Activated naive CD8-positive, alpha-beta T cell (primary cell): ENCODE results near the gene CABP1.
"Not testable (repeated sequence)": the region's sequence is repeated elsewhere in the genome, so short reads cannot be mapped to it uniquely, and the experiment has no call there.

Source experiments
- H3K27ac Mint-ChIP-seq: one replicate; pipeline ENCODE4 v1.8.0; 2021; ENCODE audit warnings: mixed read lengths
- H3K27me3 Mint-ChIP-seq: one replicate; pipeline ENCODE4 v1.8.0; 2021; ENCODE audit warnings: mixed read lengths
- H3K36me3 Mint-ChIP-seq: one replicate; pipeline ENCODE4 v1.8.0; 2021; ENCODE audit warnings: mixed read lengths
- H3K4me1 Mint-ChIP-seq: one replicate; pipeline ENCODE4 v1.8.0; 2021; ENCODE audit warnings: low read depth, mixed read lengths
- H3K4me3 Mint-ChIP-seq: one replicate; pipeline ENCODE4 v1.8.0; 2021; ENCODE audit warnings: mild to moderate bottlenecking, mixed read lengths
- H3K9me3 Mint-ChIP-seq: one replicate; pipeline ENCODE4 v1.8.0; 2021; ENCODE audit warnings: low read depth, mixed read lengths

CABP1 gene

GRCh38 chr12:120639771-120640721, at the start of gene CABP1:
TSS of gene CABP1 (plus strand) at chr12:120640626. CDS start at chr12:120640686, 60 bp downstream.
- H3K27ac Mint-ChIP-seq: no peak within 1 kb of the TSS
- no peaks in the 10 kb centered on the region for H3K36me3 Mint-ChIP-seq
- H3K9me3 Mint-ChIP-seq: no peaks in the 10 kb centered on the region
- peak within 1 kb of the TSS; percentile 81 for H3K4me3 Mint-ChIP-seq
- H3K27me3 Mint-ChIP-seq: peaks cover 25% of the 10 kb centered on the region
- peaks cover 9% of the 10 kb centered on the region for H3K4me1 Mint-ChIP-seq

- no peaks in the 10 kb centered on the region for H3K36me3 Mint-ChIP-seq
- no peaks in the 10 kb centered on the region for H3K9me3 Mint-ChIP-seq
- H3K4me1 Mint-ChIP-seq: no peaks in the 10 kb centered on the region
- H3K27me3 Mint-ChIP-seq: no peaks in the 10 kb centered on the region
- no peak overlapping the region for H3K27ac Mint-ChIP-seq
- H3K4me3 Mint-ChIP-seq: no peak overlapping the region
These were observed 49.6 kb upstream of the CABP1 start for GRCh38 chr12:120590741-120591407.

DNA sequence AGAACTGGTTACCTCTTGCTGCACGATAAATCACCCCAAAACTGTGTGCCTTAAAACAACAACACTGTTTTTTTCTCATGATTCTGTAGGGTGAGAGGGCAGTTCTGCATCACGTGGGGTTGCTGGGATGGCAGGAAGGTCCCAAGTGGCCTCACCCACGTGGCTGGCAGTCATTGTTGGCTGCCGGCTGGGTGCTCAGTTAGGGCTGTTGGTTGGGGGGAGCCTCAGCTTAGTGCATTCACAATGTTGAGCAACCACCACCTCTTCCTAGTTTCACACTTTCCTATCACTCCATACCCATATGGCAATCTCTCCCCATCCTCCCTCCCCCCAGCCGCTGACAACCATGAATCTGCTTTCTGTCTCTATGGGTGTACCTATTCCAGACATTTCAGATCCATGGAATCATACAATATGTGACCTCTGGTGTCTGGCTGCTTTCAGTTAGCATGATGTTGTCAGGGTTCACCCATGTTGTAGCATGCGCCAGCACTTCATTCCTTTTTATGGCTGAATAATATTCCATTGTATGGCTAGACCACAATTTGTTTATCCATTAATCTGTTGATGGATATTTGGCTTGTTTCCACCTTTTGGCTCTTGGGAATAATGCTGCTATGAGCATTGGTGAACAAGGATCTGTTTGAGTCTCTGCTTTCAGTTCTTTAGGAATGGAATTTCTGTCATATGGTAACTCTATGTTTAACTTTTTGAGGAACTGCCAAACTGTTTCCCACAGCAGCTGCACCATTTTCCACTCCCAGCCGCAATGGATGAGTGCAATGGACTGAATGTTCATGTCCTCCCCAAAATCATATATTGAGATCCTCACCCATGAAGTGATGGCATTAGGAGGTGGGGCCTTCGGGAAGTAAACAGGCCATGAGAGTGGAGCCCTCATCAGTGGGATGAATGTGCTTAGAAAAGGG, 48.0 kb upstream of the CABP1 start:
- no peak overlapping the region for H3K4me3 Mint-ChIP-seq
- H3K27me3 Mint-ChIP-seq: no peaks in the 10 kb centered on the region
- no peaks in the 10 kb centered on the region for H3K4me1 Mint-ChIP-seq
- no peak overlapping the region for H3K27ac Mint-ChIP-seq
- H3K36me3 Mint-ChIP-seq: no peaks in the 10 kb centered on the region
- no peaks in the 10 kb centered on the region for H3K9me3 Mint-ChIP-seq

- no peak overlapping the region for H3K27ac Mint-ChIP-seq
- H3K4me1 Mint-ChIP-seq: no peaks in the 10 kb centered on the region
- H3K27me3 Mint-ChIP-seq: no peaks in the 10 kb centered on the region
- H3K4me3 Mint-ChIP-seq: no peak overlapping the region
- H3K36me3 Mint-ChIP-seq: no peaks in the 10 kb centered on the region
- H3K9me3 Mint-ChIP-seq: no peaks in the 10 kb centered on the region
These were observed 43.5 kb upstream of the CABP1 start for GRCh38 chr12:120596901-120597300.

DNA sequence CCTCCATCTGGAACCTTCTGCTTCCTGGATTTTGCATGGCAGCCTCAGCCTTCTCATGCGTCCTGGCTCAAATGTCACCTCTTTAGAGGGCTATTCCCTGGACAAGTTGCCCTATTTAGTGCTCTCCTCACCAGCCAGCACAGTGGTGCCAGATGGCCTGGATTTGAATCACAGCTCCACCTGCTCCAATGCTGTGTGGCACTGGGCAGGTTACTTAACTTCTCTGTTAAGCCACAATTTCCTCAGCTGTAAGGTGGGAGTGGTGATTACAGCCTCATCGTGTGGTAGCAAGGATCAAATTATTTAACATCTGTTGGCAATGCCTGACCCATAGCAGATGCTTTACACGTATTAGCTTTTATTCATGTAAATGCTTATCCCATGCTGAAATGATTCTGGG, 42.6 kb upstream of the CABP1 start:
- Mint-ChIP-seq H3K4me3 (no peak overlapping the region), H3K9me3 (no peaks in the 10 kb centered on the region), H3K36me3 (no peaks in the 10 kb centered on the region), H3K4me1 (no peaks in the 10 kb centered on the region), H3K27ac (no peak overlapping the region), H3K27me3 (no peaks in the 10 kb centered on the region)

DNA sequence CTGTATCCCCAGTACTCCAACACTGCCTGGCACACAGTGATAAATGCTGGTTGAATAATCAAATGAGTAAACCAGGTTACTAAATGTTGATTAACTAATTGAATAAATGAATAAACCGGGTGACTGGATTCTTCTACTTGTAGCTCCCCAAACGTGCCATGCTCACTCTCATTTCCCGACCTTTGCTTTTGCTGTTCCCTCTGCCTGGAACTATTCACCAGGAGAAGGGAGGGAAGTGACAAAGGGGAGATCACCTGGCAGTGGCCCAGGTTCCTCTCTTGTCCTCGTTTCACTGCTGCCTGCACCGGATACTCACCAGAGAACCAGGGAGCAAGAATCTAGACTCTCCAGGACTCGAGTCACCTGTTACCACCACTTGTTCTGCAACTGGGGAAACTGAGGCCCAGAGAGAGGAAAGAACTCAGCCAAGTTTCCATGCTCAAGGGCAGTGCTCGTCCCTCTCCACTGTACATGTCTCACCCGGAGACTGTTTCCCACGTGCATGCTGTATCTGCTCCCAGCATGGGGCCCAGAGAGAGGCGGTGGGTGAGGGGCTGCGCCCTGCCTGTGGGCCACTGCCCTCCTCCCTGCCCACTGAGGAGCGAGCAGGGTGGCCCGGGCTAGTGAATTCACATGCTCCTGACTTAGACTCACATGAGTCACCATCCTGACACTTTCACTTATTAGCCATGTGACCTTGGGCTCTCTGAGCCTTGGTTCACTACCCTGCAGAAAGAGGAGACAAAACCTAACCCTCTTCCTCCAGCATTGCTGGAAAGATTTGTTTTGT, 41.6 kb upstream of the CABP1 start:
- H3K27ac Mint-ChIP-seq: no peak overlapping the region
- no peaks in the 10 kb centered on the region for H3K36me3 Mint-ChIP-seq
- no peaks in the 10 kb centered on the region for H3K4me1 Mint-ChIP-seq
- no peaks in the 10 kb centered on the region for H3K27me3 Mint-ChIP-seq
- no peaks in the 10 kb centered on the region for H3K9me3 Mint-ChIP-seq
- no peak overlapping the region for H3K4me3 Mint-ChIP-seq

DNA sequence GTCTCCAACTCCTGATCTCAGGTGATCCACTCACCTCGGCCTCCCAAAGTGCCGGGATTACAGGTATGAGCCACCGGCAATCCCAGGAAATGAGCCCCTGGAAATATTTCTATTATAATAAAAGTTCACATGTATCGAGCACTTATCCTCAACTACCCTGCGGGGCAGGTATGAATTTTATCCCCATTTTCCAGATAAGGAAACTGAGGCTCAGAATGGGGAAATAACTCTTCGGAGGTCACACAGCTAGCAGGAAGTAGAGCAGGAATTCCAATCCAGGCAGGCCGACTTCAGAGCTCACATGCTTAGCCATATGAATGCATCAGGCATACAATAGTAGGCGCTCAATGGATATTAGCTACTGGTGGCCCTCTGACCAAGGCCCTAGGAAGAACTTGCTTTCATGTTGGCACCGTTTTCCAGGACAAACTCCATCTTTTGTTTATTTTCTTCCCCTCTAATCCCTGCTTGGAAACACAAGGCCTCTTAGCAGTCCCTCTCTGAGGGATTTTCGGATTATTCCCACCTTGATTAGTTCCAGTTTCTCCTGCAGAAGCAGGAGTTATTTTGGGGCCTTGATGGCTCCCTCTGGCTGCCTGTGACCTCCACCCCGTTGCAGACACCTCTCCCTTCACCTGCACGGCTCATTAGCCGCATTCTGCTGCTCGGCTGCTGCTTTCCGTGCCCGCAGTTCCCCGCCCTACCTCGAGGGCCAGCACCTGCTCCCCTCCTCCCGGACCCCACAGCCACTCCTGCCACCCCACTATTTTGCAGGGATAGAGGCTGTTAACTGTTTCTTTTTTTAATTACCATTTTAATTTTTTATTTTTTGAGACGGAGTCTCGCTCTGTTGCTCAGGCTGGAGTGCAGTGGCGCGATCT, 40.5 kb upstream of the CABP1 start:
- Mint-ChIP-seq H3K9me3 (no peaks in the 10 kb centered on the region), H3K27me3 (no peaks in the 10 kb centered on the region), H3K27ac (no peak overlapping the region), H3K4me1 (no peaks in the 10 kb centered on the region), H3K4me3 (no peak overlapping the region), H3K36me3 (no peaks in the 10 kb centered on the region)

- H3K4me3 Mint-ChIP-seq, H3K9me3 Mint-ChIP-seq, H3K36me3 Mint-ChIP-seq, H3K4me1 Mint-ChIP-seq, H3K27ac Mint-ChIP-seq, H3K27me3 Mint-ChIP-seq: not testable (repeated sequence)
These were observed 38.0 kb upstream of the CABP1 start for GRCh38 chr12:120602416-120602815.

- H3K27me3 Mint-ChIP-seq: no peaks in the 10 kb centered on the region
- no peaks in the 10 kb centered on the region for H3K36me3 Mint-ChIP-seq
- no peak overlapping the region for H3K27ac Mint-ChIP-seq
These were observed 29.9 kb upstream of the CABP1 start for GRCh38 chr12:120610560-120610959.

GRCh38 chr12:120611534-120611933, 28.9 kb upstream of the CABP1 start:
- not testable (repeated sequence) for H3K27ac Mint-ChIP-seq, H3K27me3 Mint-ChIP-seq, H3K4me3 Mint-ChIP-seq

More at GRCh38 chr12:120610560-120610959, 29.9 kb upstream of the CABP1 start:
- no peaks in the 10 kb centered on the region for H3K9me3 Mint-ChIP-seq
- H3K4me3 Mint-ChIP-seq: no peak overlapping the region
- peaks cover 10% of the 10 kb centered on the region for H3K4me1 Mint-ChIP-seq

GRCh38 chr12:120614848-120615247, 25.6 kb upstream of the CABP1 start:
- H3K27ac Mint-ChIP-seq: no peak overlapping the region
- H3K36me3 Mint-ChIP-seq: no peaks in the 10 kb centered on the region
- peaks cover 10% of the 10 kb centered on the region for H3K27me3 Mint-ChIP-seq
- H3K4me3 Mint-ChIP-seq: no peak overlapping the region
- peaks cover 10% of the 10 kb centered on the region for H3K4me1 Mint-ChIP-seq
- H3K9me3 Mint-ChIP-seq: no peaks in the 10 kb centered on the region

More at GRCh38 chr12:120611534-120611933, 28.9 kb upstream of the CABP1 start:
- not testable (repeated sequence) for H3K9me3 Mint-ChIP-seq, H3K36me3 Mint-ChIP-seq
- H3K4me1 Mint-ChIP-seq: peaks cover 10% of the 10 kb centered on the region

GRCh38 chr12:120617193-120617592, 23.2 kb upstream of the CABP1 start:
- not testable (repeated sequence) for H3K36me3 Mint-ChIP-seq, H3K4me3 Mint-ChIP-seq, H3K9me3 Mint-ChIP-seq, H3K27ac Mint-ChIP-seq
- H3K27me3 Mint-ChIP-seq: peaks cover 16% of the 10 kb centered on the region
- H3K4me1 Mint-ChIP-seq: peaks cover 10% of the 10 kb centered on the region

- H3K36me3 Mint-ChIP-seq, H3K27ac Mint-ChIP-seq, H3K4me3 Mint-ChIP-seq, H3K9me3 Mint-ChIP-seq: not testable (repeated sequence)
- Mint-ChIP-seq H3K27me3 (peaks cover 16% of the 10 kb centered on the region), H3K4me1 (peaks cover 10% of the 10 kb centered on the region)
These were observed 22.7 kb upstream of the CABP1 start for GRCh38 chr12:120617767-120618166.
